HG03342 (cell line): ENCODE data around the gene CHRNG.

Source experiments
- ATAC-seq: cut with Tn5 transposase; IDR thresholded peaks from one replicate; pipeline ENCODE4 v1.9.1; 2021; ENCODE audit warnings: mild to moderate bottlenecking, moderate library complexity; ENCODE audit not compliant: unreplicated experiment

The CHRNG gene

GRCh38 chr2:232574674-232575403, 35.3 kb downstream of the CHRNG start:
- ATAC-seq = no peak

- no peak for ATAC-seq
Observed at GRCh38 chr2:232575404-232575746, 35.9 kb downstream of the CHRNG start.

- no peak for ATAC-seq
Observed at GRCh38 chr2:232576995-232577394, 37.5 kb downstream of the CHRNG start.

GRCh38 chr2:232577841-232578240, 38.3 kb downstream of the CHRNG start:
- no peak for ATAC-seq

GRCh38 chr2:232578626-232579025, 39.1 kb downstream of the CHRNG start:
- no peak for ATAC-seq

GRCh38 chr2:232580648-232580981, 41.1 kb downstream of the CHRNG start:
- ATAC-seq = no peak

- no peak for ATAC-seq
Observed at GRCh38 chr2:232581725-232582124, 42.2 kb downstream of the CHRNG start.

- no peak for ATAC-seq
Observed at GRCh38 chr2:232584238-232584637, 44.7 kb downstream of the CHRNG start.

GRCh38 chr2:232586943-232587505, 47.5 kb downstream of the CHRNG start:
- ATAC-seq = no peak

GRCh38 chr2:232587512-232587911, 48.0 kb downstream of the CHRNG start:
- no peak for ATAC-seq

- no peak for ATAC-seq
Observed at GRCh38 chr2:232588031-232588430, 48.5 kb downstream of the CHRNG start.

- no peak for ATAC-seq
Observed at GRCh38 chr2:232588680-232589585, 49.4 kb downstream of the CHRNG start.

- no peak for ATAC-seq
Observed at GRCh38 chr2:232592772-232593395, 53.4 kb downstream of the CHRNG start.

- no peak for ATAC-seq
Observed at GRCh38 chr2:232593982-232594381, 54.5 kb downstream of the CHRNG start.
